ENCODE data around the gene VAC14. TPM values are rescaled to one million over a fixed set of nuclear protein-coding genes. Genes with fewer than 3 reads are reported as not detected.

The VAC14 gene
- total RNA-seq, 1 donor from 2014 or later: 11.3 TPM

DNA sequence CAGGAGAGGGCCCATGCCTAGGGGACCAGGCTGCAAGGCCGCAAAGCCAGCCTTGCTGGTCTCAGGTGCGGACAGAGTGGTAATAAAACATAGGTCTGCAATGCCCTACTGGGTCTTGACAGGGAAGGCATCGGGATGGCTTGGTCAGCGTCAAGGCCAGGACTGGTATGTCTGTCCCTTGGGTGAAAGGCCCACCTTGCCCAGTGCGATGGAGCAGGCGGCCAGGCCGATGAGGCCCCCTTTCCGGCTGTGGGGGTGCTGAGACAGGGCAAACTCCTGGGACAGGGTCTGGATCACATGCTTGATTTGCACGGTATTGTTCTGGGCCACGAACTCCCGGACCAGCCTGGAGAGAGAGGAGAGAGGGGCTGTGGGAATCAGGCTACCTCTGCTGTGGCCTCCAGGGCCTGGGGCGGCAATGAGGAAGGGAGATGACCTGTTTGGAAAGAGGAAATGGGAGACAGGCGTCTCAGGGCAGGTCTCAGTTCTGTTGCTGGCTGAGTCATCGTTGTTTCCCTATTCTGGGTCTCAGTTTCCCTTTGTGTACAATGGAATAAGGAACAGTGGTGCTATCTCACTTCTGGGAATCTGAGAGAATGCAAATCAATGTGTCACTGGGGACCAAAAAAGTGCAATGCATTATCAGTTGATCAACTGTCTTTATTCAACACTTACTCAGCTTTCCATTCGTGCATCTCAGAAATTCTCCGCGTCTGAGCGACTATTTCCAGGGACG, 14.8 kb downstream of the VAC14 start:
- no peak for DNase-seq (ENCODE audit: low spot score)

- DNase-seq (ENCODE audit: low spot score): no peak
These were observed 16.0 kb downstream of the VAC14 start for GRCh38 chr16:70784692-70785555.

GRCh38 chr16:70782237-70782636, 18.7 kb downstream of the VAC14 start:
- no peak for DNase-seq (ENCODE audit: low spot score)

DNA sequence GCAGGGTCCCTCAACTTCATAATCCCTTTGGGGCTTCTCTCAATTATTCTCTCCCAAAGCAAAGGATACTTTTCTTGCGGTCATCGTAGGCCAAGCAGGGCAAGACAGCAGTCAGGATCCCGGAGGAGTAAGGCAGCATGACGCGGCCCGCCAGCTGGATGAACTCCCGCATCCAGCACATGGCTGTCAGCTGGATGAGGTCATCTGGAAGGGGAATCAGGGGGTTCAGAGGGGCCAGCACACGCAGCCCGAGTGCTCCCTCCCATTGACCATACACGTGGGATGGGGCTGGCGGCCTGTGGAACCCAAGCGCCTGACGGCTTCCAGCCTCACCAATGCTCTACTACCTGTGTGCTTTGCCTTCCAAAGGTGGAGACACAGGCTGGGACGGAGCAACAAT, 19.2 kb downstream of the VAC14 start:
- DNase-seq (ENCODE audit: low spot score): no peak

DNA sequence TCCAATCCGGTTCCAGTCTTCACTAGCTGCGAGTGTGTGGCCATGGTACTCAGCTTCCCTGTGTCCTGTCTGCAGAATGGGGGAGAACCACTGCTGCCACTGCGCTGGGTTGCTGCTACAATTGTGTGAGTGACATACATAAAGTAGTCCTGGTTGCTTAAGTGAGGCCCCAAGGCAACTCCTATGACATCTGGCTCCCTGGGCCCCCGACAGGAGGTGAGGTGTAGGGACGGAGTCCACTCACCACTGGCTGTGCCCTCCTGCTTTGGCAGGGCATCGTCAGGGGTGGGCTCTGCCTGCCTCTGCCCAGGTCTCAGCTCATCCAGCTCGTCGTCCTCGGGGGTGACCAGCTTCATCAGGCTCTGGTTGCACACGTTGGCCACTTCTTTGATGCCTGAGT, 20.4 kb downstream of the VAC14 start:
- DNase-seq (ENCODE audit: low spot score): no peak

GRCh38 chr16:70779361-70779760, 21.6 kb downstream of the VAC14 start:
- DNase-seq (ENCODE audit: low spot score): no peak

DNA sequence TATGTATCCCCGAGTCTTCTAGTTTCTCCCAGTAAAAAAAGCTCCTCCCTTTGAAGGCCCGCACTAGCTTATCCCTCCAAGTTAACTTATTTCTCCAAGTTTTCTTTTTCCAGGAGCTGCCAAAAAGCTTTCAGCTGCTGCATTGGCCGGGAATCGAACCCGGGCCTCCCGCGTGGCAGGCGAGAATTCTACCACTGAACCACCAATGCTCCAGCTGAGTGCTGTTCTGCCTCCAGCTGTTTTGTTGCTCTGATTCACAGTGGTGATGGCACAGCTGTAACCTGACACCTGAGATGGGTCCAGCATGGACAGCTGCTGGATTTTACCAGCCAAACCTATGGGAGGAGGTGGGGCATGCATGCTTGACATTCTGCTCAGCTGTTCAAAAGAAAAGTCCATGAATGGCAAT, 22.1 kb downstream of the VAC14 start:
- DNase-seq (ENCODE audit: low spot score): peak; percentile 96

- peak; percentile 26 for DNase-seq (ENCODE audit: low spot score)
These were observed 23.0 kb downstream of the VAC14 start for GRCh38 chr16:70777973-70778406.

DNA sequence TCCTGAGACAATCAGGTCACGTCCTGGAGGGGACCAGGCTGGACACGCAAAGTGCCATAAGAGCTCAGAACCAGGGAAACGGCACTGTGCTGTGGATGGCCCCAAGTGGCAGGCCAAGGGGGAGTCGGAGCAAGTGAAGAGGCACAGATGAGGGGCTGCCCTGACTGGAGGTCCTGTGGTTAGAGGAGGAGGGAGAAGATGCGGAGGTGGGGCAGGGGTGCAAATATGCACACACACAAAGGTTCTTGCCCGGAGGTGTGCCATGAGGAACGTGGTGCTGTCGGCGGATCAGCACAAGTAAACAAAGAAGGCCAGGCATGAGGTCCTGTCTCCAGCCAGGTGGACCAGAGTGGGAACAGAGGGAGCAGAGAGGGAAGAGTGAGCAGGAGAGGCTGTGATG, 23.5 kb downstream of the VAC14 start:
- no peak for DNase-seq (ENCODE audit: low spot score)

DNA sequence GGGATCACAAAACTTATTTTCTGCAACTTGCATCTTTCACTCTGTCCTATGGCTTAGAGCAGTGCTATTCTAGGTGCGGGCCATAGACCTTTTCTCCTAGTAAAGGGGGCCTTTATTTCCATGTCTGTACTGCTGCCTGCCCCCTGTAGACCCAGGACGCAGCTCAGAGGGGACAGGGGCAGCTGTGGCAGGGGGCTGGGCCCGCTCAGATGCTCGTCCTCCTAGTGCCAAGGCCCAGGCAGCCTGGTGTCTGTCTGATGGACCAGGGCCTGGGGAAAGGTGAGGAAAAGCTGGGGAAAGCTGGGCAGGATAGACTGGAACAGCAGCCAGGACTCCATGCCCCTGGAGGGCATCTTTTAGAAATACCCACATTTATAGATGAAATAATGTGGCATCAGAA, 25.6 kb downstream of the VAC14 start:
- DNase-seq (ENCODE audit: low spot score): no peak

GRCh38 chr16:70774261-70774660, 26.7 kb downstream of the VAC14 start:
- DNase-seq (ENCODE audit: low spot score): no peak

GRCh38 chr16:70772493-70772892, 28.5 kb downstream of the VAC14 start:
- DNase-seq (ENCODE audit: low spot score): no peak

- DNase-seq (ENCODE audit: low spot score): peak; percentile 61
These were observed 30.1 kb downstream of the VAC14 start for GRCh38 chr16:70770626-70771552.

DNA sequence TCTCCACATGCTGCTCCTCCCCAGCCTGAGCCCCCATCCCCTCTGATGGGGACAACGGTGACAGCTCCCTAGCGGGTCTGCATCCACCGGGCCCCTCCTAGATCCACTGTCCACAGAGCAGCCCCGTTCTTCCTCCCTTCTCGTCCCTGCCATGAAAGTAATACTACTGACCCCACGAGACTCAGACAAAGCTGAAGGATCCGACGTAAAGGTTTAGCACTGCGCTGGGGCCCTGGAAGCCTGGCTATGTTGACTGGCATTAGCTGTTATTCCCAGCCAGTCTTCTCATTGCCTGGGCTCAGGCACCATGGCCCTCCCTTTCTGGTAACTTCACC, 30.7 kb downstream of the VAC14 start:
- DNase-seq (ENCODE audit: low spot score): no peak

DNA sequence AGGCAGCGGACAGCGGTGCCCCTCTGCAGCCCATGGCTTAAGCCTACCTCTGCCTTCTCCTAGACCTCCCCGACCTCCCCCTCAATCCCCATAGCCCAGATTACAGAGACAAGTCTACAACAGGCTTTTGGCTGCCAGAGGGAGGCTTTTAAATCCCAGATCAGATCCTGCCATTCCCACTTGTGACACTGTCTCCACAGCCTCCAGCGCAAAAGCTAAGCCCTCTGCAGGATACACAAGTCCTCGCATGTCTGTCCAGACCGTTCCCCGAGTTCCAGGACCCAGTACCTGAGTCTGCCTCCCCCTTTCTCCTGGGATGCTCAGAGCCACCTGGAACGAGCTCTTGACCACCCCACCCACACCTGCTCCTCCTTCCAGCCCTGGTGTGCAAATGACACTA, 31.2 kb downstream of the VAC14 start:
- no peak for DNase-seq (ENCODE audit: low spot score)

GRCh38 chr16:70769131-70769530, 31.8 kb downstream of the VAC14 start:
- DNase-seq (ENCODE audit: low spot score): no peak

DNA sequence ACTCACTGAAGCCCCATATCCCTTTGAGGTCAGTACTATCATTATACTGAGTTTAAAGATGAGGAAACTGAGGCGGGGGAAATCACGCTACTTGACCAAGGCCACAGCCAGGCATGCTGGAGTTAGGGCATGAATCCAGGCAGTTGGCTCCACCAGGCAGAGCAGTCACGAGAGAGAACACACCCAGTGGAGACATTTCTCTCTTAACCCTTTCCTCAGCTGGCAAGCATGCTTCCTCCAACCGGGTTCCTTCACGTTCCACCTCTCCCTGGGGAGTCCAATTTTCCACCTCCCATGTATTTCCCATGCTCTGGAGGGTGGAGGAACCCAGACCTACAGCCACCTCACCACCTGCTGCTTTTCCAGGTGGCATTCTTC, 32.8 kb downstream of the VAC14 start:
- DNase-seq (ENCODE audit: low spot score): peak; percentile 19

DNA sequence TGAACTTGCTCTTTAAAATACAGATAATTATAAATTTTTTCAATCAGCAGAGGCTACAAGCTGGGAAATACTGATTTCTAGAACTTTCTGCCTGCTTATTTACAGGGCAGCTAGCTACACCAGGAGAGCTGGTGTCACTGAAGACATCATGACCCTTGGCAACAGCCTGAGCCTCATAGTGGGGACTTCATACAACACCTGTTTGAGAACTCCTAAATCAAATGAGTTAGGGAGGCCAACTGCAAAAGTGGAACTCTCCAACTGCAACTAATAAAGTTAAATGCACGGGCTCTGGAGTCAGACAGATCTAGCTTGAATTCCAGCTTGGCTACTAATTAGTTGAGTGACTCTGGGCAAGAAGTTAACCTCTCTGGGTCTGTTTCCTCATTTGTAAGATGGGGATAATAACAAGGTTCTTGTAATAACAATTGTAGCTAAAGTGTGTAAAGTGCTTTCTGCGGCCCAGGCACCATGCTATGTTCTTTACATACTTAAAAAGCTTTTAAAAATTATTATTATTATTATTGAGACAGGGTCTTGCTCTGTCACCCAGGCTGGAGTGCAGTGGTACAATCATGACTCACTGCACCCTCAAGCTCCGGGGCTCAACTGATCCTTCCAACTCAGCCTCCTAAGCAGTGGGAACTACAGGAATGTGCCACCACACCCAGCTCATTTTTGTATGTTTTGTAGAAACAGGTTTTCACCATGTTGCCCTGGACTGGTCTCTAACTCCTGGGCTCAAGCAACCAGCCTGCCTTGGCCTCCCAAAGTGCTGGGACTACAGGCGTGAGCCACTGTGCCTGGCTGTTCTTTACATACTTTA, 33.4 kb downstream of the VAC14 start:
- peak; percentile 65 for DNase-seq (ENCODE audit: low spot score)

DNA sequence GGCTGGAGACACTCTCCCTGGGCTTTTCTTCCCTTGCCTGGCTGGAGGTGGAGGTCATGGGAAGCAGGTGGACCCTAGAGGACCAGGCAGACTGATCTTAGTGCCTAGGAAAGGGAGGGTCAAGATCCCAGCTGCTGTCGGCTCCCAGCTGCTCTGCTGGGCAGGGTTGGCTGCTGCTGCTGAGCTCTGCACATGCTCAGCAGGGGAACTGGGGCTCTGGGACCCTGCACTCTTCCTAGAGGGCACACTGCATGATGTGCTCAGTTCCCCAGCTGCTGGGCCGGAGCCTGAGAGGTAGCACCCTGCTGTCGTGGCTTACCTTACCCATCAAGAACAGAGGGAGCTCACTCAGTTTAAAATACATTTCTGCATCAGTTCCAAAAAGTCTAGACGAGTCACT, 34.3 kb downstream of the VAC14 start:
- no peak for DNase-seq (ENCODE audit: low spot score)

GRCh38 chr16:70766176-70766575, 34.8 kb downstream of the VAC14 start:
- DNase-seq (ENCODE audit: low spot score): no peak

DNA sequence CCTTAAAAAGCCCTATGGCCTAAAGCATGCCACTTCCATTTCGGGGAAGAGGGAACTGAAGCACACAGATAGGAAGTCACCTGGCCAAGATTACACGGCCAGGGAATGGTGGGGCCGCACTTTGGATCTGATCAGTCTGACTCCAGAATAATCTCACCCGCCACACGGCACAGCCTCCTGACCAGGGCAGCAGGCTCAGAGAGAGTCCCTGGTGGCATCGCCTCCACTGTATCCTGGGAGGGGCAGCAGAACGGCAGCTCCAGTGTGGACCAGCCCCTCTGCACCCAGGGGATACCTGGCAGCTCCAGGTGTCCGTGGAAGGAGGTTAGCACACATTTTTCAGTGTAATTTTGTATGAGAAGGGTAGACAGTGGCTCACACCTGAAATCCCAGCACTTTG, 35.5 kb downstream of the VAC14 start:
- no peak for DNase-seq (ENCODE audit: low spot score)

Data from umbilical cord (tissue), 2 donors.